K562 (cell line): ENCODE results near the gene ANKRD65. TPM values are rescaled to one million over a fixed set of nuclear protein-coding genes. Genes with fewer than 3 reads are reported as not detected.

Source experiments
- ARID2 ChIP-seq: fragments of 450-650 bp; IDR thresholded peaks from 2 replicates; pipeline ENCODE4 v1.6.1; 2017; ENCODE audit warnings: antibody characterized with exemption, mild to moderate bottlenecking
- CGGBP1 ChIP-seq: fragments of 250-450 bp; sonication (Bioruptor Pico); IDR thresholded peaks from 2 replicates; pipeline ENCODE4 v1.9.0; 2021; ENCODE audit warnings: mild to moderate bottlenecking
- CLOCK ChIP-seq: fragments of 250-450 bp; sonication (Bioruptor Pico); IDR thresholded peaks from 2 replicates; pipeline ENCODE4 v1.4.0; 2020; ENCODE audit warnings: mild to moderate bottlenecking, moderate library complexity, borderline replicate concordance
- DEAF1 ChIP-seq: fragments of 450-650 bp; formaldehyde crosslinking; IDR thresholded peaks from 2 replicates; pipeline ENCODE4 v1.4.0; 2020; ENCODE audit warnings: mild to moderate bottlenecking, moderate library complexity
- HOMEZ ChIP-seq: fragments of 250-450 bp; sonication (Bioruptor Pico); IDR thresholded peaks from 2 replicates; pipeline ENCODE4 v1.4.0; 2020; ENCODE audit warnings: mild to moderate bottlenecking, moderate library complexity
- MEIS2 ChIP-seq: fragments of 450-650 bp; IDR thresholded peaks from 2 replicates; pipeline ENCODE4 v1.6.1; 2014; ENCODE audit warnings: mild to moderate bottlenecking; ENCODE audit not compliant: partially characterized antibody
- MITF ChIP-seq: IDR thresholded peaks from 2 replicates; pipeline ENCODE4 v1.6.1; 2014; ENCODE audit warnings: antibody characterized with exemption
- NELFE ChIP-seq: IDR thresholded peaks from 2 replicates; pipeline ENCODE4 v1.6.1; 2011; ENCODE audit warnings: mild to moderate bottlenecking; ENCODE audit not compliant: insufficient read depth, insufficient read length
- PHB ChIP-seq: fragments of 250-450 bp; sonication (Bioruptor Pico); IDR thresholded peaks from 2 replicates; pipeline ENCODE4 v1.5.0; 2021
- PHB2 ChIP-seq: fragments of 450-650 bp; IDR thresholded peaks from 2 replicates; pipeline ENCODE4 v1.6.1; 2017; ENCODE audit warnings: low read depth
- RAD21 ChIP-seq, 2 experiments: fragments of 250-450 bp in 1 of 2; fragments of 450-650 bp in 1 of 2; sonication (Bioruptor Pico) in 1 of 2; formaldehyde crosslinking in 1 of 2; IDR thresholded peaks in 1 of 2; conservative IDR thresholded peaks in 1 of 2; 2 replicates each; pipeline versions ENCODE4 v1.4.0 to v1.8.0; 2020 to 2022; ENCODE audit warnings: mild to moderate bottlenecking in 2 of 2, moderate library complexity in 1 of 2
- SIX5 ChIP-seq, 2 experiments: IDR thresholded peaks; 2 replicates each; pipeline ENCODE4 v1.6.1; 2011; ENCODE audit warnings: low read length in 2 of 2, borderline replicate concordance in 1 of 2, low read depth in 1 of 2, mild to moderate bottlenecking in 1 of 2, moderate library complexity in 1 of 2; ENCODE audit not compliant: insufficient read depth in 1 of 2
- USF1 ChIP-seq: sonication (generic); formaldehyde crosslinking; IDR thresholded peaks from 2 replicates; pipeline ENCODE4 v1.9.0; 2022; ENCODE audit warnings: mild to moderate bottlenecking, missing genetic modification reagents
- ZBED1 ChIP-seq: IDR thresholded peaks from 2 replicates; pipeline ENCODE4 v1.6.1; 2014
- ZBTB8A ChIP-seq: fragments of 450-650 bp; IDR thresholded peaks from 2 replicates; pipeline ENCODE4 v1.6.1; 2018; ENCODE audit warnings: mild to moderate bottlenecking, moderate library complexity; ENCODE audit not compliant: partially characterized antibody
- ZNF165 ChIP-seq: fragments of 250-450 bp; sonication (Bioruptor Pico); IDR thresholded peaks from 2 replicates; pipeline ENCODE4 v1.4.0; 2020; ENCODE audit warnings: borderline replicate concordance
- polyA plus RNA-seq, 8 experiments: library from polyadenylated mRNA; depleted of rRNA in 4 of 8; stranded (reverse) in 5 of 8; unstranded in 3 of 8; fragments of >200 nt; fragmentation: Nextera tagmentation in 2 of 8; fragmentation: Illumina TruSeq in 1 of 8; extraction: Ambion mirVana in 2 of 8; extraction: Trizol in 1 of 8; gene quantifications; 2 replicates each; pipeline versions ENCODE4 v1.2.1 to v1.2.3, GENCODE V29; 2011 to 2014; ENCODE audit warnings: inconsistent platforms in 1 of 8, missing spikeins in 1 of 8
- total RNA-seq, 7 experiments: library from RNA; depleted of rRNA in 6 of 7; stranded (reverse); fragments of >200 nt in 6 of 7; fragmentation: Illumina TruSeq in 2 of 7; extraction: Trizol in 2 of 7; gene quantifications; 2 replicates each; pipeline versions ENCODE4 v1.2.1 to v1.2.3, GENCODE V29; 2011 to 2021; ENCODE audit warnings: low replicate concordance in 1 of 7

ANKRD65 gene
- total and polyA plus RNA-seq, 9 of the 15 experiments (the other 6 are each of a cell fraction or from before 2014, with no cell fraction given), result not detected

- TF ChIP-seq PHB2 (no peak), PHB (CRISPR knock-in tag) (no peak), ZBED1 (no peak), NELFE (no peak), ARID2 (no peak), RAD21 (CRISPR knock-in tag; conservative IDR thresholded peaks at IDR 0.05 in 1 of 2, IDR thresholded peaks at IDR 0.05 in 1 of 2) (no peak; a peak in 2 of 4 replicates), ZBTB8A (no peak), SIX5 (IDR thresholded peaks at IDR 0.05; ENCODE audit: borderline replicate concordance in 1 of 2, insufficient read depth in 1 of 2, low read depth in 1 of 2, low read length in 2 of 2) (peak; percentile 20 to 42; a peak in 1 of 4 replicates), MITF (no peak), CGGBP1 (CRISPR knock-in tag) (peak; percentile 31; the same call in 1 of the 2 replicates), ZNF165 (CRISPR knock-in tag) (0 out of 2 replicates have a peak, but pooled peaks have one; percentile 15), CLOCK (CRISPR knock-in tag) (0 out of 2 replicates have a peak, but pooled peaks have one; percentile 61), HOMEZ (CRISPR knock-in tag) (0 out of 2 replicates have a peak, but pooled peaks have one; percentile 65), USF1 (CRISPR knock-in tag) (no peak), MEIS2 (no peak), DEAF1 (CRISPR knock-in tag) (no peak)
Observed at GRCh38 chr1:1399187-1399871, 21.7 kb downstream of the ANKRD65 start, which contains the start of gene CCNL2 (continued).
